RWPE1 (cell line): ENCODE measurements around the gene UBE2G1.

ENCODE experiments used
- CTCF ChIA-PET: fragments of 350-600 bp; sonication (Branson Sonifier 250); formaldehyde crosslinking; extraction: SDS; loops from one replicate; lab custom pipeline; 2021; lab: Yijun Ruan, JAX
- POLR2A ChIA-PET: fragments of 400-600 bp; formaldehyde crosslinking; extraction: SDS; loops from one replicate; lab custom pipeline; 2020; ENCODE audit warnings: antibody characterized with exemption; ENCODE audit not compliant: low non-redundant PET; lab: Yijun Ruan, JAX
- DNase-seq: peaks from one replicate; pipeline ENCODE4 v3.0.0; 2012; ENCODE audit warnings: low spot score
- H3K27ac ChIP-seq: fragments of 450-650 bp; 2 replicates; pipeline ENCODE4 v1.5.1; 2017
- TF ChIP-seq, protein P1 (sequence below): fragments of 450-650 bp; conservative IDR thresholded peaks from 2 replicates; pipeline ENCODE4 v1.5.1; 2017; ENCODE audit warnings: low read depth, mild to moderate bottlenecking

Gene UBE2G1

DNA sequence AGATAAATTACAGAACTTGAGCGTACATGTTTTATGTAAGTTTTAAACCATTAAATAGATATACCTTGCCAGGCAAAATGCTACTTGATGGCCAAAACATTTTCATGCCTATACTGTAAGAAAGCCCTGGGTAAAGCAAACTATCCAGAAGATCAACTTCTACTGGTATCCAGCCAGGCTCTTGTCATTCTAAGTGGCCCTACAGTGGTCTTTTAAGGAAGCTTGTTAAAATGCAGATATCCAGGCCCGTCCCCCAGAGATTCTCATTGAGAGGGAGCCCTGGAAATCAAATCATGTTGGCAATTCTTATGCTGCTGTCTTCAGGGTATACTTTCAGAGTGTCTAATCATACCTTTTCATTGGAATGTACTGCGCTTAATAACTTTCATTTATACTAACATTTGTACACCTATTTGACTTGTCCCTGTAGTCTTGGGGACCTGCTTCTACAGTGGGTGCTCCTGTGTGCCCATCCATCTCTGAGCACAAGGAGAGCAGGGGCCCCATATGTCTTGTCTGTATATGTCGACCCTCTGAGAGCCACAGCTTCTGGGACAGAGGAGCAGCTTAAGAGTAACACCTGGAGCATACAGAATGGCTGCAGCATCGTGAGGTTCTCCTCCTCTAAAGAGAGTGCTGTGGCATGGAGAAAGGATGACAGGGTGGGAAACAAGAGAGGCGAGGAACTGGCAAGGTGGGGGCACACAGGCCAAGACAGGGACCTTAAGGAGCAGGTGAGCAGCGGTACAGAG lies 59.1 kb downstream of the UBE2G1 start:
- 0 out of 2 replicates have a peak overlapping the region, but pooled peaks have one; percentile 7 for H3K27ac ChIP-seq
- CTCF ChIA-PET, result interaction anchor here (0.6 to 0.8 kb wide), 2 partner anchors 39 to 262 kb away, joined by 4 to 5 read pairs; no protein-coding TSS in a partner anchor

DNA sequence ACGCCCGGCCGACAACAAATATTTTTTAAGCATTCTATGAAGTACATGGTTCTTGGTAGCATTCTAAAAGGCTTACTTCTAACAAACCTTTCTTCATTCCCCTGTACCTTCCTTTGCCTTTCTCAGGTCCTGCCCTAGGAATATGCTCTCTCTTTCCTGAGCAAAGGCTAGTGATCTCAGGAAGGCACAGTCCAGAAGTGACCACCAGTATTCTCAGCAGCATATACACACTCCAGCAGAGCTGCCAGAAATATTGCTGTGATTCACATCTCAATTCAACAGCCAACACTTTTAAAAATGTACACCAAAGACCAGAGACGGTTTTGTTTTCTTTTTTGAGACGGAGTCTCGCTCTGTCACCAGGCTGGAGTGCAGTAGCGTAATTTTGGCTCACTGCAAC lies 61.3 kb downstream of the UBE2G1 start:
- ChIA-PET POLR2A (no interaction called here), CTCF (interaction anchor here (0.5 to 1.0 kb wide), 6 partner anchors 19 to 304 kb away, joined by 3 to 5 read pairs (median 3); no protein-coding TSS in a partner anchor)
- peak overlapping the region; percentile 8 for H3K27ac ChIP-seq
- TF ChIP-seq, protein P1, sequence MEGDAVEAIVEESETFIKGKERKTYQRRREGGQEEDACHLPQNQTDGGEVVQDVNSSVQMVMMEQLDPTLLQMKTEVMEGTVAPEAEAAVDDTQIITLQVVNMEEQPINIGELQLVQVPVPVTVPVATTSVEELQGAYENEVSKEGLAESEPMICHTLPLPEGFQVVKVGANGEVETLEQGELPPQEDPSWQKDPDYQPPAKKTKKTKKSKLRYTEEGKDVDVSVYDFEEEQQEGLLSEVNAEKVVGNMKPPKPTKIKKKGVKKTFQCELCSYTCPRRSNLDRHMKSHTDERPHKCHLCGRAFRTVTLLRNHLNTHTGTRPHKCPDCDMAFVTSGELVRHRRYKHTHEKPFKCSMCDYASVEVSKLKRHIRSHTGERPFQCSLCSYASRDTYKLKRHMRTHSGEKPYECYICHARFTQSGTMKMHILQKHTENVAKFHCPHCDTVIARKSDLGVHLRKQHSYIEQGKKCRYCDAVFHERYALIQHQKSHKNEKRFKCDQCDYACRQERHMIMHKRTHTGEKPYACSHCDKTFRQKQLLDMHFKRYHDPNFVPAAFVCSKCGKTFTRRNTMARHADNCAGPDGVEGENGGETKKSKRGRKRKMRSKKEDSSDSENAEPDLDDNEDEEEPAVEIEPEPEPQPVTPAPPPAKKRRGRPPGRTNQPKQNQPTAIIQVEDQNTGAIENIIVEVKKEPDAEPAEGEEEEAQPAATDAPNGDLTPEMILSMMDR, result no peak
- no peak for DNase-seq

More for the DNA sequence above, 59.1 kb downstream of the UBE2G1 start:
- POLR2A ChIA-PET, result no interaction called here
- DNase-seq, result no peak
- TF ChIP-seq, protein P1, result no peak

DNA sequence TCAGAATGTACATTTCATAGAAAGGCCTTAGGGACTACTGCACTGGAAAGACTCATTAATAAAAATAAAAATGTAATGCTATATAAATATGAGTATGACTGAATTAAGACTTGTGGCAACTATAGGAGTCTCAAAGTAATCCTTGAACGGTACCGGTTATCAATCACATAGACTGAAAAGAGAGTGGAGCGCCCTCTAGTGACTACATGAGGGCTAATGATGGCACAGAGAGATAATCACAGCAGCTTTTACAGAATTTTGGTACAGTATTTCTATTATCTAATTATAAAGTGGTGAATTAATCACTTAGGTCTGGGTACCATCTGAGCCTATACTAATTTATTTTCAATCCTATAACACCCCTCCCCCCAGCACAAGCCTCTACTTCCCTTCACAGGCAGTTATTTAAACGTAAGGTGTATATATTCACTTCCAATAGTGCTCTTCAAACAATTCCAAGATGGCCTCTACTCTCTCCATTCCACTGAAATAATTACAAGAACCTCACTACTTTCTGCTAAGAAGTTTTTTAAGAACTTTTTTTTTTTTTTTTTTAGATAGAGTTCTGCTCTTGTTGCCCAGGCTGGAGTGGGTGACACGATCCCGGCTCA lies 62.0 kb downstream of the UBE2G1 start:
- TF ChIP-seq, protein P1, result peak; percentile 83
- POLR2A ChIA-PET, result no interaction called here
- H3K27ac ChIP-seq, result peak overlapping the region; percentile 8; the same call in 1 of the 2 replicates
- CTCF ChIA-PET, result interaction anchor here (0.5 to 1.5 kb wide), 14 partner anchors 9 to 305 kb away, joined by 3 to 6 read pairs (median 4); no protein-coding TSS in a partner anchor
- peak; percentile 54 for DNase-seq

DNA sequence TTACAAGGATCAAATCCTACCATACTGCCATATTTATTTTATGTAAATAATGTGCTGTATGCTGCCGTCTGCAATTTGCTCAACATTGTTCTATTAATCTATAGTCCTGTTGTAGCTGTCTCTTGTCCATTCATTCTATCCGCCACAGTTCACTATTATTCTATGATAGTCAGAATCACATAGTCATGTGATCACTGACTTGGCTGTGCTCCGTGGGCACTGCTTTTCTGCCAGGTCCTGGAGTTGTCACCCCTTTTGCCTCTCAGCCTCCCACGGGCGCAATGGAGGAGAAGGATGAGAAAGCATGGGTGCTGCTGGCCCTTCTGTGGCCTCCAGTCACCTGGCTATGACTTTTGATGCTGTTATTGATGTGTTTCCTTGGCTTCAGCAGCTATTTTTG lies 65.4 kb downstream of the UBE2G1 start:
- POLR2A ChIA-PET, result no interaction called here
- TF ChIP-seq, protein P1, result no peak
- CTCF ChIA-PET, result interaction anchor here (0.6 kb wide), 1 partner anchor 102 kb away, joined by 3 read pairs; no protein-coding TSS in a partner anchor

DNA sequence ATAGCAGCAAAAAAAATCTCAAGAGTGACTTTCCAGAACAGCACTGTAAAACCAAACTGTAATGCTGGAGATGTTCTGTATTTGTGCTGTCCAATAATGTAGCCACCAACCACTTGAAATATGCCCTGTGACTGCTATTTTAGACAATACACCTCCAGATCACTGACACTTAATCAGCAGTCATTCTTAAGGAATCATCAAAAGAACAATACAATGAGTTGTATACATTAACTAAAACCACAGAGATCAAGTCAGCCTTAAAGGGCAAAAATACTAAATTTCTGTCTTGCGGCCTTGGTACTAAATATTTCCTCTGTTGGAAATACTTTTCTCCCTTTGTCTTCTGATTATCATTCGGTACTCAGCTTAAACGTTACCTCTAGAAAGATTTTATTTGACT lies 69.1 kb downstream of the UBE2G1 start:
- no peak for DNase-seq
- POLR2A ChIA-PET, result no interaction called here
- CTCF ChIA-PET, result interaction anchor here (0.7 kb wide), 1 partner anchor 1640 kb away, joined by 3 read pairs; no protein-coding TSS in a partner anchor
- H3K27ac ChIP-seq, result no peak overlapping the region
- TF ChIP-seq, protein P1, result no peak

More for the DNA sequence above, 65.4 kb downstream of the UBE2G1 start:
- no peak overlapping the region for H3K27ac ChIP-seq
- no peak for DNase-seq

DNA sequence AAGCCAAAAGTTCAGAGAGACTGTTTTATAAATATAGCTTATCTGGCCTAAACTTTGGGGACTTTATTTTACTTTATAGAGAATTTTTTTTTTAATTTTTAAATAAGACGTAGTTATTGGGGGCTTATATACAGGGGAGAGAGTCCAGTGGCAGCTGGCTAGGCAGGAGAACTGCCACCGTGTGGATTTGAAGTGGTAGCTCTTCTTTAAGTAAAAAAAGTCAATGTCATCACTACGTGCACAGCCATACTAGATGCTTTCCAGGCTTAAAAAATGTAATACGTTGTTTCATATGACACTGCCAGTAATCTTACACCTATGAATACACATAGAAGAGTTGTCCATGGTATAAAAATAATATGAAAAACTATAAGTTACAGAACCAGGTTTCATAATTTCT lies 70.8 kb downstream of the UBE2G1 start:
- no peak for DNase-seq
- CTCF ChIA-PET, result interaction anchor here (0.6 to 1.2 kb wide), 2 partner anchors 9 to 85 kb away, joined by 3 to 4 read pairs; no protein-coding TSS in a partner anchor
- POLR2A ChIA-PET, result interaction anchor here (0.5 kb wide), 1 partner anchor 11 kb away, joined by 7 read pairs; no protein-coding TSS in a partner anchor
- no peak overlapping the region for H3K27ac ChIP-seq
- TF ChIP-seq, protein P1, result no peak
